ENCODE results near the gene C2CD4B. TPM values are rescaled to one million over a fixed set of nuclear protein-coding genes. Genes with fewer than 3 reads are reported as not detected.
A peak's percentile ranks its signal among the peaks of the same experiment; 100 is the strongest.

The C2CD4B gene
- total and polyA plus RNA-seq, 4 donors: 0.17 to 1.8 (median 0.66) TPM

DNA sequence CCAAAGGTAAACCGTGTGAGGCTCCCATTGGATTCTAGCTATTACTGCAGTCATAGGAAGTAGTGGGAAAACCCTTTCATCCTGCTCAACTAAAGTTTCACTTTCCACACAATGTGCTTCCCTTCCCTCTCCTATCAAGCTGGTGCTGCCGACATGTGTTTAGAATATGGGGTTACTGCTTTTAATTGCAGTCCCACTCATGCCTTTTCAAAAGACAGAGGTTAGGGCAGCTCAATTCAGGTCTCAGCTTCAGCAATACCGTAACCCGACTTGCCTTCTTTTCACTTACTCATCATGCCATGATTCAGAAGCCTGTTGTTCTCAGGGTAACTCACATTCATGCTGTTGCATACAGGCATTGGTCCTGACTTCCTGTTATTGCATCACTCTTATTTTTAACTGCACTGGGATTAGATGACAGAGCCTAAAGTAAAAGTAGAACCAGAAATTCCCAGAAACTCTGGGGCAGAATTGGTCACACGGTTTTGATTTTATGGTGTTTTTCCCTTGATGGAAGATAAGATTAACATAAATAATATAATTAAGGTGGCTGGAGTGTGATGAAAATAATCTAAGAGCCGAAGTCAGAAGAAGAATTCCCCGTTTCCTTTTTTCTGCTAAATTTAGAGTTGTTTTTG, 45.7 kb downstream of the C2CD4B start:
- TF ChIP-seq JUND (IDR thresholded peaks at IDR 0.05) (no peak), RXRA (IDR thresholded peaks at IDR 0.05) (no peak), NR2F2 (IDR thresholded peaks at IDR 0.05) (no peak), EGR1 (IDR thresholded peaks at IDR 0.05; ENCODE audit: low read depth in 2 of 2) (no peak), YY1 (IDR thresholded peaks at IDR 0.05) (peak; percentile 19), HNF4A (conservative IDR thresholded peaks at IDR 0.05) (no peak), FOXA2 (IDR thresholded peaks at IDR 0.05) (no peak), SP1 (IDR thresholded peaks at IDR 0.05) (no peak), GABPA (IDR thresholded peaks at IDR 0.05 in 1 of 2, conservative IDR thresholded peaks at IDR 0.05 in 1 of 2) (peak in 1 of 2 donors; percentile 33), TAF1 (conservative IDR thresholded peaks at IDR 0.05) (no peak), HNF4G (IDR thresholded peaks at IDR 0.05) (no peak), ZBTB33 (IDR thresholded peaks at IDR 0.05) (no peak), CTCF (IDR thresholded peaks at IDR 0.05; ENCODE audit: low read depth, low read length, missing input control) (no peak), RAD21 (IDR thresholded peaks at IDR 0.05) (peak; percentile 29 to 45), FOXA1 (IDR thresholded peaks at IDR 0.05) (no peak)
- TF ChIP-seq, protein P1, sequence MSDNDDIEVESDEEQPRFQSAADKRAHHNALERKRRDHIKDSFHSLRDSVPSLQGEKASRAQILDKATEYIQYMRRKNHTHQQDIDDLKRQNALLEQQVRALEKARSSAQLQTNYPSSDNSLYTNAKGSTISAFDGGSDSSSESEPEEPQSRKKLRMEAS (IDR thresholded peaks at IDR 0.05): peak; percentile 41
- TF ChIP-seq, protein P2, sequence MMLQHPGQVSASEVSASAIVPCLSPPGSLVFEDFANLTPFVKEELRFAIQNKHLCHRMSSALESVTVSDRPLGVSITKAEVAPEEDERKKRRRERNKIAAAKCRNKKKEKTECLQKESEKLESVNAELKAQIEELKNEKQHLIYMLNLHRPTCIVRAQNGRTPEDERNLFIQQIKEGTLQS (IDR thresholded peaks at IDR 0.05): peak; percentile 85
- TF ChIP-seq, protein P3, sequence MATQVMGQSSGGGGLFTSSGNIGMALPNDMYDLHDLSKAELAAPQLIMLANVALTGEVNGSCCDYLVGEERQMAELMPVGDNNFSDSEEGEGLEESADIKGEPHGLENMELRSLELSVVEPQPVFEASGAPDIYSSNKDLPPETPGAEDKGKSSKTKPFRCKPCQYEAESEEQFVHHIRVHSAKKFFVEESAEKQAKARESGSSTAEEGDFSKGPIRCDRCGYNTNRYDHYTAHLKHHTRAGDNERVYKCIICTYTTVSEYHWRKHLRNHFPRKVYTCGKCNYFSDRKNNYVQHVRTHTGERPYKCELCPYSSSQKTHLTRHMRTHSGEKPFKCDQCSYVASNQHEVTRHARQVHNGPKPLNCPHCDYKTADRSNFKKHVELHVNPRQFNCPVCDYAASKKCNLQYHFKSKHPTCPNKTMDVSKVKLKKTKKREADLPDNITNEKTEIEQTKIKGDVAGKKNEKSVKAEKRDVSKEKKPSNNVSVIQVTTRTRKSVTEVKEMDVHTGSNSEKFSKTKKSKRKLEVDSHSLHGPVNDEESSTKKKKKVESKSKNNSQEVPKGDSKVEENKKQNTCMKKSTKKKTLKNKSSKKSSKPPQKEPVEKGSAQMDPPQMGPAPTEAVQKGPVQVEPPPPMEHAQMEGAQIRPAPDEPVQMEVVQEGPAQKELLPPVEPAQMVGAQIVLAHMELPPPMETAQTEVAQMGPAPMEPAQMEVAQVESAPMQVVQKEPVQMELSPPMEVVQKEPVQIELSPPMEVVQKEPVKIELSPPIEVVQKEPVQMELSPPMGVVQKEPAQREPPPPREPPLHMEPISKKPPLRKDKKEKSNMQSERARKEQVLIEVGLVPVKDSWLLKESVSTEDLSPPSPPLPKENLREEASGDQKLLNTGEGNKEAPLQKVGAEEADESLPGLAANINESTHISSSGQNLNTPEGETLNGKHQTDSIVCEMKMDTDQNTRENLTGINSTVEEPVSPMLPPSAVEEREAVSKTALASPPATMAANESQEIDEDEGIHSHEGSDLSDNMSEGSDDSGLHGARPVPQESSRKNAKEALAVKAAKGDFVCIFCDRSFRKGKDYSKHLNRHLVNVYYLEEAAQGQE (IDR thresholded peaks at IDR 0.05): peak; percentile 65
- Histone ChIP-seq H3K9me3 (ENCODE audit: control insufficient read depth in 4 of 4, low read length in 3 of 4) (no peaks in the 10 kb centered on the region), H3K4me3 (ENCODE audit: low read depth in 1 of 3, low read length in 3 of 3) (no peak overlapping the region), H3K27ac (ENCODE audit: low read depth in 1 of 2, low read length in 2 of 2) (peak overlapping the region; percentile 55 to 65), H3K36me3 (ENCODE audit: control insufficient read depth in 4 of 4, insufficient read depth in 3 of 4, low read depth in 1 of 4, low read length in 3 of 4) (no peaks in the 10 kb centered on the region), H3K27me3 (ENCODE audit: control insufficient read depth in 4 of 4, insufficient read depth in 4 of 4, low read length in 3 of 4) (no peaks in the 10 kb centered on the region), H3K9ac (ENCODE audit: low read depth in 1 of 2, low read length in 2 of 2) (no peak overlapping the region), H3K4me1 (ENCODE audit: control insufficient read depth in 4 of 4, insufficient read depth in 4 of 4, low read length in 3 of 4) (peaks cover 0 to 8% (median 3%) of the 10 kb centered on the region in 4 donors)
- DNase-seq (ENCODE audit: low spot score): no peak
- WGBS: 53% methylated on average over 7 of the region's 7 CpGs
